ENCODE data around the gene SH2D7.

The SH2D7 gene

DNA sequence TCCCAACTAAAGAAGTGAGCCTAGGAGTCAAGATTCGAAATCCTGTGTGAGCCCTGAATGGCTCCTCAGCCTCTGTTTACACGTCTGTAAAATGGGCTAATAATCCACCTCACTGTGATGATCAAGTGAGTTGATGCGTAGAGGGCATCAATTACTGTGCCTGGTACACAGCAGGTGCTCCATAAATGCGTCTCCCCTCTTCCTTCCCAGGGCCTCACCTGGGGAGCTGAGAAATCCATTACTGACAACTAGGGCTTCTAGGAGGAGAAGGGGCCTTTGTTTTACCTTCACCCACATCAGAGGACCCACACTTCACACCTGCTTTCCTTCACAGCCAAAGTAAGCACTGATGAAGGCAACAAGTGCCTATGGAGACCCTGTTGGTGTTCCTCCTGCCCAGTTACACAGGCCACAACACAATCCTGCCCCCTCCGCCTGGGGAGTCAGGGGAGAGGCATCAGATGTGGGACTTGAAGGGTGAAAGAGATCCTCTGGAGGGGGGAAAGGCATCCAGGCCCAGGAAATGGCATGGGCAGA is 37.5 kb downstream of the SH2D7 start:
- H3K4me3 ChIP-seq (ENCODE audit: control insufficient read depth, low read depth, low read length), result no peak overlapping the region
- TF ChIP-seq, protein P1, sequence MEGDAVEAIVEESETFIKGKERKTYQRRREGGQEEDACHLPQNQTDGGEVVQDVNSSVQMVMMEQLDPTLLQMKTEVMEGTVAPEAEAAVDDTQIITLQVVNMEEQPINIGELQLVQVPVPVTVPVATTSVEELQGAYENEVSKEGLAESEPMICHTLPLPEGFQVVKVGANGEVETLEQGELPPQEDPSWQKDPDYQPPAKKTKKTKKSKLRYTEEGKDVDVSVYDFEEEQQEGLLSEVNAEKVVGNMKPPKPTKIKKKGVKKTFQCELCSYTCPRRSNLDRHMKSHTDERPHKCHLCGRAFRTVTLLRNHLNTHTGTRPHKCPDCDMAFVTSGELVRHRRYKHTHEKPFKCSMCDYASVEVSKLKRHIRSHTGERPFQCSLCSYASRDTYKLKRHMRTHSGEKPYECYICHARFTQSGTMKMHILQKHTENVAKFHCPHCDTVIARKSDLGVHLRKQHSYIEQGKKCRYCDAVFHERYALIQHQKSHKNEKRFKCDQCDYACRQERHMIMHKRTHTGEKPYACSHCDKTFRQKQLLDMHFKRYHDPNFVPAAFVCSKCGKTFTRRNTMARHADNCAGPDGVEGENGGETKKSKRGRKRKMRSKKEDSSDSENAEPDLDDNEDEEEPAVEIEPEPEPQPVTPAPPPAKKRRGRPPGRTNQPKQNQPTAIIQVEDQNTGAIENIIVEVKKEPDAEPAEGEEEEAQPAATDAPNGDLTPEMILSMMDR (conservative IDR thresholded peaks at IDR 0.05; ENCODE audit: control insufficient read depth, insufficient read depth, low read depth, low read length), result no peak

DNA sequence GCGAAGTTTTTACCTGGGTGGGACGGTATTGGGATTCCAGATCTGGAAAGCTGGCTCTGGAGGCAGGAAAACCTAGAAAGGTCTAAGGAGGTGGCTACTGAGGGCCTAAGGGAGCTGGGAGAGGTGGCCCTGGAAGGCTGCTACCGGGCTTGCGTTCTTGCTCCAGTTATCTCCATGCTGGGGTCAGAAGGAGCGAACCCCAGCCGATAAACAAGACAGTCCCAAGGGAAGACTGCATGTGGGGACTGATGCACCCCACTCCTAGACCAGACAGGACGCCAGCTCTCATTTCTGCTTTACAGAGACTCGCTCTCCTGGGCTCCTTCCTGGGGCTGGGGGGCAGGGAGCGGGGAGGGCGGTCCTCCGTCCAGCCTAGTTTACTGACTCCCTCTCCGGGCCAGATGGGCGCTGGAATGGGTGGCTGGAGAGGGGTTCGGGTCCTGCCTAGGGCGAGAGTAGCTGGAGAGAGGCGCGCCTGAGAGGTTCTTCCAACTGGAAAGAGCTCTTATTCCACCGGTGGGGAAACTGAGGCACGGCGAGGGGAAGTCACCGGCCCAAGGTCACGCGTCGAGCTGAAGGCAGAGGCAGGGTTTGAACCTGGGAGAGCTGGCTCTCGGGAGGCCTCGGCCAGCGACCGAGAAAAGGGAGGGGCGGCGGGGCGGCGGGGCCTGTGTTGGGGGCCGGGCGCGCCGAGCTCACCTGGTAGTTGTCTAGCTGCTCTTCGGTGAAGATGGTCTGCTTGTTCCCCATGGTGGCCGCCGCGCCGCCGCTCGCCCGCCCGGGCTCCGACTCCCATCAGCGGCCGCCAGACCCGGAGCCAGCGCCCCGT is 38.3 kb downstream of the SH2D7 start:
- TF ChIP-seq, protein P1 (conservative IDR thresholded peaks at IDR 0.05; ENCODE audit: control insufficient read depth, insufficient read depth, low read depth, low read length), result no peak
- no peak for DNase-seq (ENCODE audit: low read depth)
- H3K4me3 ChIP-seq (ENCODE audit: control insufficient read depth, low read depth, low read length), result peak overlapping the region; percentile 10

More for the DNA sequence above, 37.5 kb downstream of the SH2D7 start:
- DNase-seq (ENCODE audit: low read depth), result no peak

DNA sequence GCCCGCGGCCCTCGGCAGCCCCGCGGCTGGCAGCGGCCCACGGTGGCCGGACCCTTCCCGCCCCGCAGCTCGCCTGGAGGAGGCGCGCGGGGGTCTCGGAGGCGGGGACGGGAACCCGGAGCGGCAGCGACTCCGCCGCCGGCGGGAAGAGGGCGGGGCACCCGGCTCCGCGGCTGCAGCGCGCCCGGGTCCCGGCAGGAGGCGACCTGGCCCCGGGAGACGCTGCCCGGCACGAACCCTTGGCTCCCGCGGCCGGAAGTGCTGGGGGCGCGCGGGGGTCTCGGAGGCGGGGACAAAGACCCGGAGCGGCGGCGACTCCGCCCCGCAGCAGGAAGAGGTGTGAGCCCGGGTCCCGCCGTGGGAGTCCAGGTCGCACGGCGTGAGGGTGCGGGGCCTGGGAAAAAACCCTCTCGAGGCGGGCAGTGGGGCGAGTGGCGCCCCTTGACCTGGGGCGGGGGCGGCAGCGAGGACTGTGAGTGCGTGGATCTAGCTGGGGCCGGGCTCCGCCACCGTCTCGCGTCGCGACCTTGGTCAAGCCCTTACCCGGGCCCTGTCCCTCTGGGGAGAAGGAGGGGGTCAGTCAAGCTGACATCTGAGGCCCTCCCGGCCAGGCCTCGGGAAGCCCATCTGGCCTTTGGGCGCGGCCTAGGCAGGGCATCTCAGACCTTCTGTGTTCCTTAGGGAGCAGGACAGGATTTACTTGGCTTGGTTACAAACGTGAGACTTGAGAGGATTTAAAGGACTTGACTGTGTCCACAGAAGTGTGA is 39.1 kb downstream of the SH2D7 start, which contains the start of gene CIB2:
Gene CIB2 (minus strand): TSS at position 151 of the 767 bp plus-strand sequence. CDS start 230 bp downstream, outside the sequence.
- peak; percentile 25 for DNase-seq (ENCODE audit: low read depth)
- TF ChIP-seq, protein P1 (conservative IDR thresholded peaks at IDR 0.05; ENCODE audit: control insufficient read depth, insufficient read depth, low read depth, low read length), result peak; percentile 16
- peak within 1 kb of the TSS; percentile 57 for H3K4me3 ChIP-seq (ENCODE audit: control insufficient read depth, low read depth, low read length)

DNA sequence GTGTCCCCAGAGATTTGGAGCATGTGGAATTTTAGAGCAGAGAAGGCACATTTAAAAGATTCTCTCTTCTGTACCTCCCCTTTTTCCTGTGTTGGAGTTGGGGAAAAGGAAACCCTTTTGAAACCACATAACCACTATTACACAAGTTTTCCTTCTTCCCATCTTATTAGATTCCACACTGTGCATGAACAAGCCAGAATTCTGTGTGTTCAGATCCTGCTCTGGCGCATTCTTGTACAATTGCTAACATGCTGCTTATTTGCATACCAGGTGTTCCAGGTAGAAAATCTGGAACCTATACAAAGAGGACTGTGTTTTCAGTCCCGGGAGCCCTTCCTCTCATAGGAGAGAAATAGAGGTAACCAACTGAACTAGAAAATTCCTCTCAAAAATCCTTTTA is 41.4 kb downstream of the SH2D7 start:
- TF ChIP-seq, protein P1 (conservative IDR thresholded peaks at IDR 0.05; ENCODE audit: control insufficient read depth, insufficient read depth, low read depth, low read length), result no peak
- no peak for DNase-seq (ENCODE audit: low read depth)
- H3K4me3 ChIP-seq (ENCODE audit: control insufficient read depth, low read depth, low read length), result no peak overlapping the region

DNA sequence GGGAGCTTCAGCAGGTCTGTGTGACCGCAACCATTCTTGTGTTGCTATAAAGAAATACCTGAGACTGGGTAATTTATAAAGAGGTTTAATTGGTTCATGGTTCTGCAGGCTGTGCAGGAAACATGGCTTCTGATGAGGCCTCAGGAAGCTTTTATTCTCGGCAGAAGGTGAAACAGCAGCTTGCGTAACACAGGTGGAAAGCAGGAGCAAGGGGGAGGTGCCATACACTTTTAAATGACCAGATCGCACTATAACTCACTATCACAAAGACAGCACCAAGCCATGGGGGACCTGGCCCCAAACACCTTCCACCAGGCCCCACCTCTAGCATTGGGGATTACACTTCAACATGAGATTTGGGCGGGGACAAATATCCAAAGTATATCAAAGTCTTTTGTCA is 47.2 kb downstream of the SH2D7 start:
- no peak for DNase-seq (ENCODE audit: low read depth)
- H3K4me3 ChIP-seq (ENCODE audit: control insufficient read depth, low read depth, low read length), result no peak overlapping the region
- TF ChIP-seq, protein P1 (conservative IDR thresholded peaks at IDR 0.05; ENCODE audit: control insufficient read depth, insufficient read depth, low read depth, low read length), result no peak

DNA sequence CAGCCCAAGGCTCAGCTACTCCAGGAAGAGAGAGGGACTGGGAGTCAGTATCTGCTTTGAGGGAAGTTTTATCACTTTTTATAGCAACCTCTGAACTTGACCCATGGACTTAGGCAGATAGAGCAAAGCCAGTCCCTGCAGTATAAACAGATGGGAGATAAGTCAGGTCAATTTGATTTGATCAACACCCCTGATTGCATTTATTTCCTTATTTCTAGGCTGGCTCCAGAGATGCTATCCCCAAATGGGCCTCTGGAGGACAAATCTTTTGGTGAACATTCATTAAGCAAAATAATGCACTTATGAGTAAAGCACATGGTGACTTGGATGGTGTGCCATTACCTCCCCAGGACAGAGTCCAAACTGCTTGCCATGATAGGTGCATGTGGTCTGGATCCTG is 47.9 kb downstream of the SH2D7 start:
- TF ChIP-seq, protein P1 (conservative IDR thresholded peaks at IDR 0.05; ENCODE audit: control insufficient read depth, insufficient read depth, low read depth, low read length), result no peak
- DNase-seq (ENCODE audit: low read depth), result no peak
- no peak overlapping the region for H3K4me3 ChIP-seq (ENCODE audit: control insufficient read depth, low read depth, low read length)
